A673 (cell line): ENCODE measurements around the gene SEPTIN8. TPM values are rescaled to one million over a fixed set of nuclear protein-coding genes. Genes with fewer than 3 reads are reported as not detected.
A peak's percentile ranks its signal among the peaks of the same experiment; 100 is the strongest.

Experiments
- BruUV-seq: library from RNA; stranded (reverse); fragments of 400-500 nt; replicated peaks from 2 replicates; lab custom pipeline; 2021; lab: Mats Ljungman, UMichigan
- CTCF ChIA-PET: fragments of 300-600 bp; sonication (Branson Sonifier 250); formaldehyde crosslinking; loops from one replicate; lab custom pipeline; 2022; ENCODE audit warnings: antibody characterized with exemption; lab: Charles Lee
- POLR2A ChIA-PET: fragments of 300-600 bp; sonication (Branson Sonifier 250); formaldehyde crosslinking; loops from one replicate; lab custom pipeline; 2022; ENCODE audit warnings: antibody characterized with exemption; ENCODE audit not compliant: low non-redundant PET; lab: Charles Lee
- DNase-seq: peaks from one replicate; pipeline ENCODE4 v3.0.0-alpha.2; 2015; ENCODE audit warnings: low spot score
- H3K27ac ChIP-seq: fragments of 200-600 bp; sonication (generic); 2 replicates; pipeline ENCODE4 v1.5.1; 2016; ENCODE audit warnings: mixed run types, low read depth, mild to moderate bottlenecking, mixed read lengths, antibody characterized with exemption, low read length; ENCODE audit not compliant: poor library complexity, severe bottlenecking
- H3K27me3 ChIP-seq: fragments of 200-600 bp; sonication (generic); replicated peaks from 2 replicates; pipeline ENCODE4 v1.6.1; 2017; ENCODE audit warnings: mixed run types, low read depth, mild to moderate bottlenecking, mixed read lengths, antibody characterized with exemption, low read length; ENCODE audit not compliant: insufficient read depth, poor library complexity
- H3K36me3 ChIP-seq: fragments of 200-600 bp; sonication (generic); 2 replicates; pipeline ENCODE4 v1.6.1; 2016; ENCODE audit warnings: mixed run types, mild to moderate bottlenecking, mixed read lengths, antibody characterized with exemption, low read length; ENCODE audit not compliant: insufficient read depth, poor library complexity, severe bottlenecking
- H3K4me1 ChIP-seq: fragments of 200-600 bp; sonication (generic); 2 replicates; pipeline ENCODE4 v1.6.1; 2017; ENCODE audit warnings: mixed run types, mild to moderate bottlenecking, mixed read lengths, antibody characterized with exemption, low read length; ENCODE audit not compliant: insufficient read depth, poor library complexity, severe bottlenecking
- H3K4me3 ChIP-seq: fragments of 200-600 bp; sonication (generic); 2 replicates; pipeline ENCODE4 v1.5.1; 2016; ENCODE audit warnings: low read depth, mixed run types, mild to moderate bottlenecking, mixed read lengths, low read length; ENCODE audit not compliant: poor library complexity, severe bottlenecking
- H3K9me3 ChIP-seq: fragments of 200-600 bp; sonication (generic); 2 replicates; pipeline ENCODE4 v1.6.1; 2016; ENCODE audit warnings: mixed run types, low read depth, mild to moderate bottlenecking, mixed read lengths, antibody characterized with exemption, low read length; ENCODE audit not compliant: poor library complexity, severe bottlenecking
- EZH2 ChIP-seq: fragments of 200-600 bp; sonication (generic); IDR thresholded peaks from 2 replicates; pipeline ENCODE4 v1.6.1; 2017; ENCODE audit warnings: borderline replicate concordance, low read depth, mild to moderate bottlenecking, mixed read lengths, antibody characterized with exemption, low read length; ENCODE audit not compliant: poor library complexity, severe bottlenecking
- intact Hi-C: fragments of 100-400 bp; cut with micrococcal nuclease; formaldehyde crosslinking; loops from one replicate; pipeline ENCODE4 v1.10.0; 2022; ENCODE audit not compliant: unreplicated experiment
- total RNA-seq: library from RNA; stranded (reverse); gene quantifications from 2 replicates; pipeline ENCODE4 v1.2.3, GENCODE V29; 2021
- TF ChIP-seq, protein P1 (sequence below): fragments of 300-800, 200-600 bp; sonication (generic); conservative IDR thresholded peaks from 2 replicates; pipeline ENCODE4 v1.5.1; 2017; ENCODE audit warnings: low read depth, mild to moderate bottlenecking, antibody characterized with exemption, low read length, moderate library complexity, mixed read lengths

SEPTIN8 gene
- total RNA-seq, 1 experiment from 2014 or later = 26.4 TPM

DNA sequence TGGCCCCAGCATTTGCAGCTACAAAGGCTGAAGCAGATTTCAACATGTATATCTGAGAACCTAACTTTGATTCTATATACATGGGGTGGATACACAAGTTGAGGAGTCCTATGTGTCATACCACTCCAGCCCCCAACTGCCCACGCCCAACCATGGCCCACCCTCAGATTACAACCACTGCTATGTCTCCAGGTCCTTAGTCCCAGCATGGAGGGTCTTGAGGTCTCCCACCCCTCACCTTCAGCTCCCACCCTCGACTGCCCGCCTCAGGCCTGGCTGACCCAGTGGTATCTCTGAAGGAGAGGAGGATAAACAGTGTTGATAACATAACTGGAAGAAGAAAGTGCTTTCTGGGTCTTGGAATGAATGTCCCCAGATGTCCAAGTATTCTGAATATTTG, 44.3 kb upstream of the SEPTIN8 start:
- intact Hi-C loops = loop anchor here (2.0 kb wide), 1 partner anchor 75 kb away; the partner anchor contains the start of gene CCNI2
- DNase-seq = no peak
- Histone ChIP-seq H3K4me1 (peaks cover 4% of the 10 kb centered on the region), H3K9me3 (no peaks in the 10 kb centered on the region), H3K27me3 (no peaks in the 10 kb centered on the region), H3K4me3 (no peak overlapping the region), H3K27ac (no peak overlapping the region), H3K36me3 (no peaks in the 10 kb centered on the region)
- POLR2A ChIA-PET = no interaction called here
- BruUV-seq = no TSS peak
- CTCF ChIA-PET = interaction anchor here (1.7 to 2.8 kb wide), 3 partner anchors 14 to 295 kb away, joined by 7 to 12 read pairs (median 11); no protein-coding TSS in a partner anchor
- no peak for TF ChIP-seq EZH2
- TF ChIP-seq, protein P1, sequence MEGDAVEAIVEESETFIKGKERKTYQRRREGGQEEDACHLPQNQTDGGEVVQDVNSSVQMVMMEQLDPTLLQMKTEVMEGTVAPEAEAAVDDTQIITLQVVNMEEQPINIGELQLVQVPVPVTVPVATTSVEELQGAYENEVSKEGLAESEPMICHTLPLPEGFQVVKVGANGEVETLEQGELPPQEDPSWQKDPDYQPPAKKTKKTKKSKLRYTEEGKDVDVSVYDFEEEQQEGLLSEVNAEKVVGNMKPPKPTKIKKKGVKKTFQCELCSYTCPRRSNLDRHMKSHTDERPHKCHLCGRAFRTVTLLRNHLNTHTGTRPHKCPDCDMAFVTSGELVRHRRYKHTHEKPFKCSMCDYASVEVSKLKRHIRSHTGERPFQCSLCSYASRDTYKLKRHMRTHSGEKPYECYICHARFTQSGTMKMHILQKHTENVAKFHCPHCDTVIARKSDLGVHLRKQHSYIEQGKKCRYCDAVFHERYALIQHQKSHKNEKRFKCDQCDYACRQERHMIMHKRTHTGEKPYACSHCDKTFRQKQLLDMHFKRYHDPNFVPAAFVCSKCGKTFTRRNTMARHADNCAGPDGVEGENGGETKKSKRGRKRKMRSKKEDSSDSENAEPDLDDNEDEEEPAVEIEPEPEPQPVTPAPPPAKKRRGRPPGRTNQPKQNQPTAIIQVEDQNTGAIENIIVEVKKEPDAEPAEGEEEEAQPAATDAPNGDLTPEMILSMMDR = no peak

DNA sequence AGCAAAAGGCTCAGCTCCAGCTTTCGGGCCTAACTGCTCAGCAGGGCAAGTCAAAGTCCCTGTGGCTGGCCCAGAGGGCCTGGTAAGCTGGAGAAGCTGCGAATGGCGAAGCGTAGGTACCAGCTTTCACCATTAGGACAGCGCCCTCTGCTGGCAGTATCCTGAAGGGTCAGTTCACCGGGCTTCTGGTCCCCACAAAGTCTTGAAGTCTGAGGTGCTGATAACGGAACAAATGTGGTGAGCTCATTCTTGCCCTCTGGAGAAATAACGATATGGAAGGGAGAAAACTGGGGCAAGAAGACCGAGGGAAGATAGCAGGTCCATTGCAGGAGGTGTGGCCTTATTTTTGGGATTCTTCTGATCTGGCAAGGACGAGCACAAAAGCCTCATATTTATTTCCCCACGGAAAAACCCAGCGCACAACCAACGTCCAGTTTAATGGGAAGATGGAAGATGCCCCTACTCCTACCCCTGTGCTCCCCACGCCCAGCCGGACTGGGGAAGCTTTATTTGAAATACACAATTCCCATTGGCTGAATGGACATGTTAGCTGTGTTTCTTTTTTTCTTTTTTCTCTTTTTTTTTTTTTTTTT, 43.2 kb upstream of the SEPTIN8 start:
- H3K9me3 ChIP-seq = no peaks in the 10 kb centered on the region
- H3K27ac ChIP-seq = no peak overlapping the region
- CTCF ChIA-PET = interaction anchor here (0.6 to 2.8 kb wide), 7 partner anchors 8 to 294 kb away, joined by 3 to 12 read pairs (median 6); no protein-coding TSS in a partner anchor
- BruUV-seq = no TSS peak
- no peaks in the 10 kb centered on the region for H3K36me3 ChIP-seq
- intact Hi-C loops = loop anchor here (1.0 to 2.0 kb wide), 4 partner anchors 65 to 434 kb away; partner anchors contain the start of gene CCNI2
- no peaks in the 10 kb centered on the region for H3K27me3 ChIP-seq
- TF ChIP-seq, protein P1 = peak; percentile 93
- no peak for TF ChIP-seq EZH2
- POLR2A ChIA-PET = interaction anchor here (0.5 kb wide), 1 partner anchor 8 kb away, joined by 3 read pairs; no protein-coding TSS in a partner anchor
- H3K4me1 ChIP-seq = peaks cover 4% of the 10 kb centered on the region
- peak; percentile 91 for DNase-seq
- no peak overlapping the region for H3K4me3 ChIP-seq

DNA sequence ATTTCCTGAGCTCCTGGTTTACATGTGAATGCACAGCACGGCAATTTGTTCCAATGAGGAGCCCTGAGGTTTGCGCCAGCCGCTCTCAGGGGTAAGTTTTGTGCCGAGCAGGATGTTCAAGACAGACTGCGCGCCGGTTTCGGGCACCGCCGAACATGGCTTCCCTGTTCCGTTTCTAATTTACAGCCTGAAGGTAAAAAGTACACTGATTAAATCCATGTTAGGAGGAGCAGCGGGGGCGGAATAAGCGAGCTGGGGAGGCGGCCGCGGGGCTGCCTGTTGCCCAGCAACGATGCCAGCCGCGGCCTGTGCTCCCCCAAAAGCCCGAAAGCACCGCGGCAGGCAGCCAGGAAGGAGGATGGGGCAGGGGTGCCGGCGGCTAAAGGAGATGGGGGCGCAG, 42.4 kb upstream of the SEPTIN8 start:
- intact Hi-C loops = no loop called here
- DNase-seq = no peak
- Histone ChIP-seq H3K4me1 (peaks cover 4% of the 10 kb centered on the region), H3K36me3 (no peaks in the 10 kb centered on the region), H3K9me3 (no peaks in the 10 kb centered on the region), H3K27ac (no peak overlapping the region), H3K27me3 (no peaks in the 10 kb centered on the region), H3K4me3 (no peak overlapping the region)
- no TSS peak for BruUV-seq
- ChIA-PET POLR2A (interaction anchor here (0.5 to 0.6 kb wide), 2 partner anchors 9 to 34 kb away, joined by 3 read pairs; no protein-coding TSS in a partner anchor), CTCF (interaction anchor here (0.6 to 2.8 kb wide), 5 partner anchors 10 to 293 kb away, joined by 5 to 12 read pairs (median 7); no protein-coding TSS in a partner anchor)
- no peak for TF ChIP-seq EZH2
- TF ChIP-seq, protein P1 = no peak
